Keratinocyte (primary cell): ENCODE data around the gene CREB3L1. TPM values are rescaled to one million over a fixed set of nuclear protein-coding genes. Genes with fewer than 3 reads are reported as not detected.

Source experiments
- DNase-seq: peaks from one replicate; pipeline ENCODE4 v3.0.0-alpha.2; 2011; ENCODE audit warnings: low read depth, missing footprints, low spot score
- FAIRE-seq: peaks from 2 replicates; lab custom pipeline; 2011; peaks lifted over from hg19 to GRCh38; lab: Jason Lieb, UNC
- H2AFZ ChIP-seq: 2 replicates; pipeline ENCODE4 v1.6.0; 2012; ENCODE audit warnings: low read length, control low read depth, inconsistent platforms; ENCODE audit not compliant: control insufficient read depth
- H3K27ac ChIP-seq: 2 replicates; pipeline ENCODE4 v1.5.1; 2011; ENCODE audit warnings: low read length; ENCODE audit not compliant: control insufficient read depth, insufficient read depth
- H3K27me3 ChIP-seq: 3 replicates; pipeline ENCODE4 v1.6.0; 2011; ENCODE audit warnings: low read length; ENCODE audit not compliant: control insufficient read depth, insufficient read depth; ENCODE audit errors: extremely low read depth
- H3K36me3 ChIP-seq, 2 experiments: 2 replicates in 1 of 2; 3 replicates in 1 of 2; pipeline ENCODE4 v1.5.1; 2011; ENCODE audit warnings: low read length in 2 of 2, mild to moderate bottlenecking in 1 of 2; ENCODE audit not compliant: control insufficient read depth in 2 of 2, insufficient read depth in 2 of 2; ENCODE audit errors: extremely low read depth in 1 of 2
- H3K4me1 ChIP-seq: 3 replicates; pipeline ENCODE4 v1.5.1; 2011; ENCODE audit warnings: low read length; ENCODE audit not compliant: control insufficient read depth, insufficient read depth; ENCODE audit errors: extremely low read depth
- H3K4me2 ChIP-seq: 3 replicates; pipeline ENCODE4 v1.6.0; 2011; ENCODE audit warnings: low read depth, low read length; ENCODE audit not compliant: control insufficient read depth, insufficient read depth; ENCODE audit errors: extremely low read depth
- H3K4me3 ChIP-seq, 3 experiments: fragments of 200-600 bp in 1 of 3; sonication (generic) in 1 of 3; 2 replicates in 2 of 3; 3 replicates in 1 of 3; pipeline ENCODE4 v1.5.1; 2011 to 2016; ENCODE audit warnings: low read length in 3 of 3, mild to moderate bottlenecking in 3 of 3, control low read depth in 2 of 3, inconsistent platforms in 1 of 3, low read depth in 1 of 3, mixed read lengths in 1 of 3, mixed run types in 1 of 3, moderate library complexity in 1 of 3; ENCODE audit not compliant: control insufficient read depth in 2 of 3, insufficient read depth in 2 of 3; ENCODE audit errors: extremely low read depth in 1 of 3
- H3K79me2 ChIP-seq: 2 replicates; pipeline ENCODE4 v1.6.0; 2012; ENCODE audit warnings: low read length; ENCODE audit not compliant: control insufficient read depth, insufficient read depth
- H3K9ac ChIP-seq: 3 replicates; pipeline ENCODE4 v1.6.0; 2011; ENCODE audit warnings: low read length; ENCODE audit not compliant: control insufficient read depth, insufficient read depth; ENCODE audit errors: extremely low read depth
- H3K9me1 ChIP-seq: 3 replicates; pipeline ENCODE4 v1.6.0; 2011; ENCODE audit warnings: low read length; ENCODE audit not compliant: control insufficient read depth, insufficient read depth; ENCODE audit errors: extremely low read depth
- H3K9me3 ChIP-seq: 2 replicates; pipeline ENCODE4 v1.5.1; 2012; ENCODE audit warnings: low read depth, low read length; ENCODE audit not compliant: control insufficient read depth
- H4K20me1 ChIP-seq: 3 replicates; pipeline ENCODE4 v1.6.0; 2011; ENCODE audit warnings: low read length; ENCODE audit not compliant: control insufficient read depth, insufficient read depth; ENCODE audit errors: extremely low read depth
- EZH2 ChIP-seq: IDR thresholded peaks from one replicate; pipeline ENCODE4 v1.6.1; 2012; ENCODE audit warnings: inconsistent platforms, mild to moderate bottlenecking, low read length, moderate library complexity
- dilution Hi-C: fragments of 300-500 bp; cut with MboI; formaldehyde crosslinking; loops from one replicate; pipeline ENCODE4 v1.7.0; 2020; ENCODE audit warnings: low sequenced_read_pairs; ENCODE audit not compliant: extremely low pct_ligation_motif_present
- polyA plus RNA-seq, 5 experiments: library from polyadenylated mRNA; depleted of rRNA in 3 of 5; stranded (reverse) in 3 of 5; stranded (forward) in 1 of 5; unstranded in 1 of 5; fragments of >200 nt; gene quantifications; 1 replicate in 1 of 5; 2 replicates in 3 of 5; 3 replicates in 1 of 5; pipeline versions ENCODE4 v1.2.1 to v1.2.3, GENCODE V29; 2011 to 2012; ENCODE audit warnings: missing spikeins in 2 of 5, low read depth in 1 of 5, low replicate concordance in 1 of 5
- TF ChIP-seq, protein P1 (sequence below), 3 experiments: IDR thresholded peaks in 1 of 3; conservative IDR thresholded peaks in 1 of 3; optimal IDR thresholded peaks in 1 of 3; 2 replicates in 2 of 3; 3 replicates in 1 of 3; pipeline versions ENCODE3 to v1.5.1; 2011; ENCODE audit warnings: low read length in 3 of 3, mild to moderate bottlenecking in 3 of 3, moderate library complexity in 2 of 3, control low read depth in 1 of 3, inconsistent platforms in 1 of 3; ENCODE audit not compliant: insufficient read depth in 2 of 3; ENCODE audit errors: extremely low read depth in 1 of 3

CREB3L1 gene
- polyA plus RNA-seq, 1 donor (not counting 4 experiments of a cell fraction or from before 2014, with no cell fraction given), result not detected

DNA sequence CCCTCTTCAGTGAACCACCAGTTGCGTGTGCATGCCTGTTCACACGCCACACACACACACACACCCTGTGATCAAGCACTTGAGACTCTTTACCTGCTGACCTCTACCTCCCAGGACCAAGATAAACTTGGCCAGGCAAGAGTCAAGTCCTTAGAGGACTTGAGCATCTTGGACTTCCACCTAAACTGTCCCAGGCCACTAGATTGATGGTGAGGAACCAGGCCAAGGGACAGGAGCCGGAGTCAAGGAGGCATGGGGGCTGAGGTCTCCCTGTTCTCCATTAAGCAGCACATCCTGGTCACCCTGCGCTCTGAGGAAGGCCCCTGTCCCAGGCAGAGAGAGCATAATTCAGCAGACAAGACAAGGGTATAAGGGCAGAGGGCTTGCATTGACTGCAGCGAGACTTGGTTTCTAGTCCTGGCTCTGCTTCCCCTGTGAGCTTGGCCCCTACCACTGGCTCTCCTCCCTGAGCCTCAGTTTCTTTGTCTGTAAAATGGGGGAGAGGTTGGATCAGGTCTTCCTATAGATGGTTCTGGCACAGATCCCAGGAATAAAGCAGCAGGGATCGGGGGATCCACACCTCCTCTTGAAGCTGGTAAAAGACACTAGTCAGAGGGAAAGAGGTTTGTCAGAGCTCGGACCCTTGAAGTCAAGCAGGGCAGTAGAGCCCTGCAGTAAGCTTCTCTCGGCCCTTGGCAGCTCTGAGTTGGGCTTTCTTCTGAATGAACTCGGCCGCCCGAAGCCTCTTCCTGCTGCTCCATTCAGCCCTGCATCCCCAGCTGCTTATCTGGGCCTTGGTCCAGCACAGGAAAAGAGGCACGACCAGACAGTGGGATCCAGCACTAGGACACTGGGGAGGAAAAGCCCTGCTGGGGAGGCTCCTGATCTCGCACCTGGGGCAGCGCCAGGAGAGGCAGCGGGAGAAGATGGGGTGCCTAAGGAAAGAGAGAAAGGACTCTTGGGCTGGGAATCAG lies 2.0 kb downstream of the CREB3L1 start:
- Histone ChIP-seq H3K4me3 (no peak overlapping the region), H3K9me1 (no peaks in the 10 kb centered on the region), H2AFZ (no peak overlapping the region), H3K4me1 (no peaks in the 10 kb centered on the region), H3K27me3 (peaks cover 35% of the 10 kb centered on the region), H3K36me3 (no peaks in the 10 kb centered on the region), H3K9ac (no peak overlapping the region), H3K4me2 (no peak overlapping the region), H3K79me2 (no peaks in the 10 kb centered on the region), H4K20me1 (no peaks in the 10 kb centered on the region), H3K9me3 (no peaks in the 10 kb centered on the region), H3K27ac (no peak overlapping the region)
- FAIRE-seq (no peak), DNase-seq (no peak)
- dilution Hi-C loops, result no loop called here
- TF ChIP-seq EZH2, result no peak
- TF ChIP-seq, protein P1, sequence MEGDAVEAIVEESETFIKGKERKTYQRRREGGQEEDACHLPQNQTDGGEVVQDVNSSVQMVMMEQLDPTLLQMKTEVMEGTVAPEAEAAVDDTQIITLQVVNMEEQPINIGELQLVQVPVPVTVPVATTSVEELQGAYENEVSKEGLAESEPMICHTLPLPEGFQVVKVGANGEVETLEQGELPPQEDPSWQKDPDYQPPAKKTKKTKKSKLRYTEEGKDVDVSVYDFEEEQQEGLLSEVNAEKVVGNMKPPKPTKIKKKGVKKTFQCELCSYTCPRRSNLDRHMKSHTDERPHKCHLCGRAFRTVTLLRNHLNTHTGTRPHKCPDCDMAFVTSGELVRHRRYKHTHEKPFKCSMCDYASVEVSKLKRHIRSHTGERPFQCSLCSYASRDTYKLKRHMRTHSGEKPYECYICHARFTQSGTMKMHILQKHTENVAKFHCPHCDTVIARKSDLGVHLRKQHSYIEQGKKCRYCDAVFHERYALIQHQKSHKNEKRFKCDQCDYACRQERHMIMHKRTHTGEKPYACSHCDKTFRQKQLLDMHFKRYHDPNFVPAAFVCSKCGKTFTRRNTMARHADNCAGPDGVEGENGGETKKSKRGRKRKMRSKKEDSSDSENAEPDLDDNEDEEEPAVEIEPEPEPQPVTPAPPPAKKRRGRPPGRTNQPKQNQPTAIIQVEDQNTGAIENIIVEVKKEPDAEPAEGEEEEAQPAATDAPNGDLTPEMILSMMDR (optimal IDR thresholded peaks at IDR 0.05 in 1 of 3, IDR thresholded peaks at IDR 0.05 in 1 of 3, conservative IDR thresholded peaks at IDR 0.05 in 1 of 3; ENCODE audit: extremely low read depth in 1 of 3, insufficient read depth in 2 of 3, low read length in 3 of 3), result no peak

DNA sequence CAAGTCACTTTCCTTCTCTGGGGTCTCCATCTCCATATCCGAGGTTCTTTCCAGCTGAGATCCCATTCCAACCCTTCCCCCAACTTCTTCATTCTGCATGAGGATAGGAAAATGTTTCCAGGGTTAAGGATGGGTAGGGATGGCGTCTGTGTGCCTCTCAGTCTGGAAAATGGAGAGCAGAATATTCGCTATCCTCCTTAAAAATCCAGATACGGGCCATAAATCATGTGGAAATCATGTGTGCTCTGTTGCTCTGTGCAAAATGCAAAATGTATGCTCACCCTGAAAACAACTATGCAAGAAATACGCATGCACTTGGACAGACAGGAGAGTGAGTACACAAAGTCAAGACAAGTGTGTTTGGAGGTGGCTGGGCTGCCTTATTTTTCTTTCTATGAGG lies 3.2 kb downstream of the CREB3L1 start:
- Histone ChIP-seq H3K9me3 (no peaks in the 10 kb centered on the region), H4K20me1 (no peaks in the 10 kb centered on the region), H3K79me2 (no peaks in the 10 kb centered on the region), H3K27me3 (peaks cover 40% of the 10 kb centered on the region), H3K9ac (no peak overlapping the region), H2AFZ (no peak overlapping the region), H3K36me3 (no peaks in the 10 kb centered on the region), H3K4me2 (no peak overlapping the region), H3K4me1 (no peaks in the 10 kb centered on the region), H3K9me1 (no peaks in the 10 kb centered on the region), H3K27ac (no peak overlapping the region), H3K4me3 (no peak overlapping the region)
- dilution Hi-C loops, result no loop called here
- TF ChIP-seq EZH2, result no peak
- TF ChIP-seq, protein P1 (optimal IDR thresholded peaks at IDR 0.05 in 1 of 3, IDR thresholded peaks at IDR 0.05 in 1 of 3, conservative IDR thresholded peaks at IDR 0.05 in 1 of 3; ENCODE audit: extremely low read depth in 1 of 3, insufficient read depth in 2 of 3, low read length in 3 of 3), result no peak
- FAIRE-seq (no peak), DNase-seq (no peak)
